ENCODE results near the gene CPNE5. TPM values are rescaled to one million over a fixed set of nuclear protein-coding genes. Genes with fewer than 3 reads are reported as not detected.
"Not testable (repeated sequence)": the region's sequence is repeated elsewhere in the genome, so short reads cannot be mapped to it uniquely, and the experiment has no call there.

The CPNE5 gene
- total RNA-seq, 1 donor, result not detected

GRCh38 chr6:36724514-36725390, 114.5 kb downstream of the CPNE5 start:
- peak; percentile 95 for DNase-seq (ENCODE audit: insufficient read length, low spot score, missing footprints)
- H3K36me3 ChIP-seq (ENCODE audit: insufficient read depth, low read length), result no peaks in the 10 kb centered on the region

GRCh38 chr6:36723992-36724391, 115.3 kb downstream of the CPNE5 start:
- H3K4me1 ChIP-seq (ENCODE audit: insufficient read depth, low read length); H3K36me3 ChIP-seq (ENCODE audit: insufficient read depth, low read length); H3K27ac ChIP-seq (ENCODE audit: low read depth, low read length); H2AFZ ChIP-seq (ENCODE audit: low read length); H3K4me3 ChIP-seq (ENCODE audit: insufficient read depth, low read length); H4K20me1 ChIP-seq (ENCODE audit: insufficient read depth, low read length); H3K9me3 ChIP-seq (ENCODE audit: low read depth, low read length); H3K27me3 ChIP-seq (ENCODE audit: insufficient read depth, low read length); H3K79me2 ChIP-seq (ENCODE audit: insufficient read depth, low read length); H3K4me2 ChIP-seq (ENCODE audit: insufficient read depth, low read length): not testable (repeated sequence)
- DNase-seq (ENCODE audit: insufficient read length, low spot score, missing footprints), result peak; percentile 45

More at GRCh38 chr6:36724514-36725390, 114.5 kb downstream of the CPNE5 start:
- Histone ChIP-seq H3K4me2 (ENCODE audit: insufficient read depth, low read length) (no peak overlapping the region), H2AFZ (ENCODE audit: low read length) (no peak overlapping the region), H3K79me2 (ENCODE audit: insufficient read depth, low read length) (no peaks in the 10 kb centered on the region), H3K27me3 (ENCODE audit: insufficient read depth, low read length) (no peaks in the 10 kb centered on the region), H3K4me3 (ENCODE audit: insufficient read depth, low read length) (no peak overlapping the region), H3K4me1 (ENCODE audit: insufficient read depth, low read length) (peaks cover 7% of the 10 kb centered on the region), H3K9me3 (ENCODE audit: low read depth, low read length) (no peaks in the 10 kb centered on the region), H3K27ac (ENCODE audit: low read depth, low read length) (no peak overlapping the region), H4K20me1 (ENCODE audit: insufficient read depth, low read length) (no peaks in the 10 kb centered on the region)
- peak; percentile 73 for TF ChIP-seq CTCF (IDR thresholded peaks at IDR 0.05; ENCODE audit: extremely low read depth, low read depth, low read length)

GRCh38 chr6:36722879-36723278, 116.4 kb downstream of the CPNE5 start:
- H3K27ac ChIP-seq (ENCODE audit: low read depth, low read length), result no peak overlapping the region
- no peaks in the 10 kb centered on the region for H3K36me3 ChIP-seq (ENCODE audit: insufficient read depth, low read length)
- no peaks in the 10 kb centered on the region for H3K9me3 ChIP-seq (ENCODE audit: low read depth, low read length)
- no peaks in the 10 kb centered on the region for H3K27me3 ChIP-seq (ENCODE audit: insufficient read depth, low read length)
- peak; percentile 47 for DNase-seq (ENCODE audit: insufficient read length, low spot score, missing footprints)
- no peak overlapping the region for H3K4me3 ChIP-seq (ENCODE audit: insufficient read depth, low read length)
- H3K4me1 ChIP-seq (ENCODE audit: insufficient read depth, low read length), result no peaks in the 10 kb centered on the region
- TF ChIP-seq CTCF (IDR thresholded peaks at IDR 0.05; ENCODE audit: extremely low read depth, low read depth, low read length), result no peak
- no peaks in the 10 kb centered on the region for H4K20me1 ChIP-seq (ENCODE audit: insufficient read depth, low read length)
- no peaks in the 10 kb centered on the region for H3K79me2 ChIP-seq (ENCODE audit: insufficient read depth, low read length)
- no peak overlapping the region for H3K4me2 ChIP-seq (ENCODE audit: insufficient read depth, low read length)
- H2AFZ ChIP-seq (ENCODE audit: low read length), result no peak overlapping the region

GRCh38 chr6:36722365-36722764, 116.9 kb downstream of the CPNE5 start:
- Histone ChIP-seq H3K27me3 (ENCODE audit: insufficient read depth, low read length) (no peaks in the 10 kb centered on the region), H3K36me3 (ENCODE audit: insufficient read depth, low read length) (no peaks in the 10 kb centered on the region), H3K4me3 (ENCODE audit: insufficient read depth, low read length) (no peak overlapping the region), H3K9me3 (ENCODE audit: low read depth, low read length) (no peaks in the 10 kb centered on the region), H4K20me1 (ENCODE audit: insufficient read depth, low read length) (no peaks in the 10 kb centered on the region), H3K4me1 (ENCODE audit: insufficient read depth, low read length) (no peaks in the 10 kb centered on the region), H3K79me2 (ENCODE audit: insufficient read depth, low read length) (no peaks in the 10 kb centered on the region), H3K4me2 (ENCODE audit: insufficient read depth, low read length) (no peak overlapping the region), H3K27ac (ENCODE audit: low read depth, low read length) (no peak overlapping the region), H2AFZ (ENCODE audit: low read length) (no peak overlapping the region)
- no peak for TF ChIP-seq CTCF (IDR thresholded peaks at IDR 0.05; ENCODE audit: extremely low read depth, low read depth, low read length)
- peak; percentile 45 for DNase-seq (ENCODE audit: insufficient read length, low spot score, missing footprints)
